ENCODE data around the gene MYL4. TPM values are rescaled to one million over a fixed set of nuclear protein-coding genes. Genes with fewer than 3 reads are reported as not detected.
"Not testable (repeated sequence)": the region's sequence is repeated elsewhere in the genome, so short reads cannot be mapped to it uniquely, and the experiment has no call there.

Gene MYL4
- 1,048 and 1,135 TPM in 2 replicates for total RNA-seq
- polyA plus RNA-seq (2012) = 1,386 TPM

- DNase-seq (ENCODE audit: low read depth) = peak; percentile 98
Measured at GRCh38 chr17:47208744-47209488, at the start of gene MYL4. Gene MYL4 (plus strand): TSS chr17:47209348. CDS start chr17:47209423, 75 bp downstream.

- DNase-seq (ENCODE audit: low read depth) = no peak
Measured at GRCh38 chr17:47162013-47162622, 47.0 kb upstream of the MYL4 start.

- no peak for DNase-seq (ENCODE audit: low read depth)
Measured at GRCh38 chr17:47164263-47164662, 44.9 kb upstream of the MYL4 start.

GRCh38 chr17:47165137-47165536 is 44.0 kb upstream of the MYL4 start:
- DNase-seq (ENCODE audit: low read depth) = no peak

GRCh38 chr17:47166854-47167253 is 42.3 kb upstream of the MYL4 start:
- DNase-seq (ENCODE audit: low read depth) = not testable (repeated sequence)

- not testable (repeated sequence) for DNase-seq (ENCODE audit: low read depth)
Measured at GRCh38 chr17:47168896-47169295, 40.3 kb upstream of the MYL4 start.

- DNase-seq (ENCODE audit: low read depth) = no peak
Measured at GRCh38 chr17:47170710-47171109, 38.4 kb upstream of the MYL4 start.

GRCh38 chr17:47172696-47173565 is 36.2 kb upstream of the MYL4 start:
- no peak for DNase-seq (ENCODE audit: low read depth)

DNA sequence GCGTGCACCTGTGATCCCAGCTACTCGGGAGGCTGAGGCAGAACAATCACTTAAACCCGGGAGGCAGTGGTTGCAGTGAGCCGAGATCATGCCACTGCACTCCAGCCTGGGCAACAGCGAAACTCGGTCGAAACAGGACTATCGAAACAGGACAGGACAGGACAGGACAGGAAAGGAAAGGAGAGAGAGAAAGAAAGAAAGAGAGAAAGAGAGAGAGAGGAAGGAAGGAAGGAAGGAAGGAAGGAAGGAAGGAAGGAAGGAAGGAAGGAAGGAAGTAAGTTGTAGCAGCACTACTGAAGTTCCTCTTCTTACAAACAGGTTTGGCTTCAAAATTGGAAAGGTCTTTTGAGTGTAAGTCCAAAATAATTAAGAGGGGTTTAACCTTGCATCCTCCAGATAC is 34.3 kb upstream of the MYL4 start:
- not testable (repeated sequence) for DNase-seq (ENCODE audit: low read depth)

GRCh38 chr17:47176389-47176826 is 32.7 kb upstream of the MYL4 start:
- no peak for DNase-seq (ENCODE audit: low read depth)

- DNase-seq (ENCODE audit: low read depth) = no peak
Measured at GRCh38 chr17:47177261-47177660, 31.9 kb upstream of the MYL4 start.

DNA sequence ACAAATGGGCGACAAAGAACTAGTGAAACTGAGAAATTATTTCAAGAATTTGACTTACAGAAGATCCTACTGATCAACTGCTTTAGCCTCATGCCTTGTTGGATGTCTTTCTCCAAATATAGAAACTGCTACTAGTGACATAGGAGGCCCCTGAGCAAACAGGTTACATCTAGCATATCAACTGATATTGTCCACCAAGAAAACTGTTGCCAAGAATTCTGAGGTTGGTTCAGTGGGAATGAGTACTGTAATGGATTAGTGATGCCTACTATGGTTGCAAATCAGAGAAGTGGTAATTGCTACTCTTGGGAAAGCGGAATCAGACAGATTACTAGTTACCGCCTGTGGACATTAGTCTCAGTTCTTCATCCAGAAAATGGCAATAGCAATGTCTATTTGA is 30.0 kb upstream of the MYL4 start:
- DNase-seq (ENCODE audit: low read depth) = peak; percentile 68

- no peak for DNase-seq (ENCODE audit: low read depth)
Measured at GRCh38 chr17:47180337-47180736, 28.8 kb upstream of the MYL4 start.

DNA sequence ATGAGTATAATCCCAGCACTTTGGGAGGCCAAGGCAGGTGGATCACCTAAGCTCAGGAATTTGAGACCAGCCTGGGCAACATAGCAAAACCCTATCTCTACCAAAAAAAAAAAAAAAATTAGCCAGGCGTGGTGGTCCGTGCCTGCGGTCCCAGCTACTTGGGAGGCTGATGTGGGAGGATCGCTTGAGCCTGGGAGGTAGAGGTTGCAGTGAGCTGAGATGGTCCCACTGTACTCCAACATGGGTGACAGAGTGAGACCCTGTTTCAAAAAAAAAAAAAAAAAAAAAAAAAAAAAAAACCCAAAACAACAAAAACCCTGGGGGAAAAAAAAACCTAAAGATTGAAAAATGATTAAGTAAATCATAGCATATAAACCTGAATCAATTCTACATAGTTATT is 28.2 kb upstream of the MYL4 start:
- DNase-seq (ENCODE audit: low read depth) = not testable (repeated sequence)

GRCh38 chr17:47184681-47185080 is 24.5 kb upstream of the MYL4 start:
- no peak for DNase-seq (ENCODE audit: low read depth)

GRCh38 chr17:47188271-47188875 is 20.8 kb upstream of the MYL4 start:
- peak; percentile 29 for DNase-seq (ENCODE audit: low read depth)

GRCh38 chr17:47188876-47189731 is 20.0 kb upstream of the MYL4 start, which contains the start of gene CDC27:
Gene CDC27 (minus strand): TSS chr17:47189295. CDS start chr17:47189172, 123 bp downstream.
- peak; percentile 99 for DNase-seq (ENCODE audit: low read depth)

- no peak for DNase-seq (ENCODE audit: low read depth)
Measured at GRCh38 chr17:47189732-47190237, 19.4 kb upstream of the MYL4 start.

DNA sequence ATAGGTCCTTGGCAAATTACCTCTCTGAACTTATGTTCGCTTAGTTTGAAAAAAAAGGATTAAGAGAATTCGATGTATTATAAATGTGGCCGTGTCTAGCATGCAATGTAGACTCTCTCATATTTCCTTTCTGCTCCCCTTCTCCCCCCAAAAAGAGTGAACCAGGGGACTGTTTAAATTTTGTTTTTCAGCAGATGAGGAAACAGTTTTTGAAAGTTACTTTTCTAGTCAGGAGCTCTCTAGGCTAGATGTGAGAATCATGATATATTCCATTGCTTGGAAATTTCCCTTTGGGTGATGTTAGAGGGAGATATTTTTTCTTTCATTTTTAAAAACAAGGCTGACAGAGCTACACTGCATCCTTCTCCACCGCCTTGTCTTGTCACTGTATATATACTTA is 18.9 kb upstream of the MYL4 start:
- no peak for DNase-seq (ENCODE audit: low read depth)

GRCh38 chr17:47190770-47191169 is 18.4 kb upstream of the MYL4 start:
- no peak for DNase-seq (ENCODE audit: low read depth)
